Cerebellar nuclear complex (tissue), 1 donor: Measurements from ENCODE around the gene ZNF638.
"Not testable (repeated sequence)": the region's sequence is repeated elsewhere in the genome, so short reads cannot be mapped to it uniquely, and the experiment has no call there.

Source experiments
- DNase-seq, 2 experiments: peaks; one replicate each; lab custom pipeline; 2025; lab: John Stamatoyannopoulos, UW

ZNF638 gene

GRCh38 chr2:71393216-71393615 is 61.6 kb downstream of the ZNF638 start:
- DNase-seq, result no peak

GRCh38 chr2:71395471-71395870 is 63.9 kb downstream of the ZNF638 start:
- no peak for DNase-seq

GRCh38 chr2:71402427-71402826 is 70.8 kb downstream of the ZNF638 start:
- no peak for DNase-seq

DNA sequence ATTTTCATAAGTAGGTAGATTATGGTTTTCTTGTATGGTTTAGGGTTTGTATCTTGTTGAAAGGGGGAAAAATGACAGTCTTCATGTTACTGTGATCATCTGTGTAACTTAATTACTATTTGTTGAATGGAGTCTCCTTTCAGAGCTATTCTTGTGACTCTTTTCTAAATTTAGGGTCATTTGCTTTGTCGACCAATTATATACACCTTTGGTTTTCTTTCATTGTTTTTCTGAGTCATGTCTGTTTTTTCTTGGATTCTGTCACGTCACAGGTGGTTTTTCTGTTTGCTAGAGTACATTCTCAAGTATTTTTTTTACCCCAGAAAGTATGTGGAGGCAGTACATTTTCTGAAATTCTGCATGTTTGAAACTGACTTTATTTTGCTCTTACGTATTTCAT is 78.0 kb downstream of the ZNF638 start:
- DNase-seq, result no peak

DNA sequence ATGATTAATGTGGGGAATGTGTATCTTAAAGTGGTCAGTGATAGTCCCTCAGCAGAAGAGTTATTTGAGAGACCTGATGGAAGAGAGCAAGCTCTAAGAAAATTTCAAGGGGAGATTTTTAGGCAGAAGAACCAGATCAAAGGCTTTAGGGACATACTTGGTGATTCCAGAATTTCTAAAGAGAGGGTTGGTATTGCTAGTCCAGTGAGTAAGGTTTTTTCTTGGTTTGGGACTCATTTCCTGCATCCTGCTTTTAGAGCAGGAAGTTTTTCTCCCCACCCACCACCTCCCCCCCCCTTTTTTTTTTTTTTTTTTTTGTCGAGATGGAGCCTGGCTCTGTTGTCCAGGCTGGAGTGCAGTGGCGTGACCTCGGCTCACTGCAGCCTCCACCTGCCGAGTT is 79.1 kb downstream of the ZNF638 start:
- no peak for DNase-seq

GRCh38 chr2:71416866-71417265 is 85.3 kb downstream of the ZNF638 start:
- DNase-seq, result not testable (repeated sequence)

- no peak for DNase-seq
Observed at GRCh38 chr2:71417300-71418202, 86.0 kb downstream of the ZNF638 start.

- DNase-seq, result no peak
Observed at GRCh38 chr2:71419145-71419544, 87.6 kb downstream of the ZNF638 start.

DNA sequence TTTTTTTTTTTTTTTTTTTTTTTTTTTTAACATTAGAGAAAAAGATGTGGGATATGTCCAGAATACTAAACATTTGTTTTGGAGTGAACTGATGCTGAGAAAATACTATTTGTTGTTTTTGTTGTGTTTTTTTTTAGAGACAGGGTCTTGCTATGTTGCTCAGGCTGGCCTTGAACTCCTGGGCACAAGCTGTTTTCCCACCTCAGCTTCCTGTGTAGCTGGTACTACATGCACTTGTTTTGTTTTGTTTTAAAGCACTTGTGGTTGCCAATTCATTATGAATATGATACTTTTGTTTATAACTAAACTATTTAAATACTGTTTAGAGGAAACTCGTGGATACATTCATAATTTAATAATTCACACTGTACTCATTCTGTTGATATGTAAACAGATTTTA is 88.4 kb downstream of the ZNF638 start:
- no peak for DNase-seq

- DNase-seq, result no peak
Observed at GRCh38 chr2:71422786-71423185, 91.2 kb downstream of the ZNF638 start.

DNA sequence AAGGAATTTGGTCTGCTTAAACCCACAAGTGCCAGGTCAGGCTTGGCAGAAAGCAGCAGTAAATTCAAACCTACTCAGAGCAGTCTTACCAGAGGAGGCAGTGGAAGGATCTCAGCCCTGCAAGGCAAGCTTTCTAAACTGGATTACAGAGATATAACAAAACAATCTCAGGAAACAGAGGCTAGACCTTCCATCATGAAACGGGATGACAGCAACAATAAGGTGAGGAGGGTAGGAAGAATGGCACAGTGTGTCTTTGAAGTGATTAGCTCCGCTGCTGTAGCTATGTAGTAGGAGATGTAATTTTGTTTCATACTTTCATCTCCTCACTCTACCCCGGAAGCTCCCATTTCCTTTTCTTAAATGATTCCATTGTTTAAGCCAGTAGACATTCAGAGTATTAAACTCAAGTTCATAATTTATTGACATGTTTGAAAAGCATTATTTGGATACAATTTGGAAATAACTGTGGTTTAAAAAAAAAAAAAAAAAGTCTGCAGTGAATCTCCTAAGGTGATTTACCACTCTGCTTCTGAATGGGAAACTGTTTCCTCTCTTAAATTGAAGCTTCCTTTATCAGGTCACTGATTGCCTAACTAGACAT is 92.3 kb downstream of the ZNF638 start:
- no peak for DNase-seq

GRCh38 chr2:71426721-71427120 is 95.1 kb downstream of the ZNF638 start:
- no peak for DNase-seq

GRCh38 chr2:71428472-71429383 is 97.1 kb downstream of the ZNF638 start:
- DNase-seq, result no peak

DNA sequence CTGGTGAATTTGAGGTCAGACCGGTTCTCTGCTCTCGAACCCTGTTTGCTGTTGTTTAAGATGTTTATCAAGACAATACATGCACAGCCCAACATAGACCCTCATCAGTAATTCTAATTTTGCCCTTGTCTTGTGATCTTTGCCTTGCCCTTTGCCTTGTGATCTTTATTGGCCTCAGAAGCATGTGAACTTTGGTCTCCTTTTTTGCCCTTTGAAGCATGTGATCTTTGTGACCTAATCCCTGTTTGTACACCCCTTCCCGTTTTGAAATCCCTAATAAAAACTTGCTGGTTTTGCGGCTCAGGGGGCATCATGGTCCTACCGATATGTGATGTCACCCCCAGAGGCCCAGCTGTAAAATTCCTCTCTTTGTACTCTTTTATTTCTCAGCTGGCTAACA is 113.6 kb downstream of the ZNF638 start:
- DNase-seq, result not testable (repeated sequence)

DNA sequence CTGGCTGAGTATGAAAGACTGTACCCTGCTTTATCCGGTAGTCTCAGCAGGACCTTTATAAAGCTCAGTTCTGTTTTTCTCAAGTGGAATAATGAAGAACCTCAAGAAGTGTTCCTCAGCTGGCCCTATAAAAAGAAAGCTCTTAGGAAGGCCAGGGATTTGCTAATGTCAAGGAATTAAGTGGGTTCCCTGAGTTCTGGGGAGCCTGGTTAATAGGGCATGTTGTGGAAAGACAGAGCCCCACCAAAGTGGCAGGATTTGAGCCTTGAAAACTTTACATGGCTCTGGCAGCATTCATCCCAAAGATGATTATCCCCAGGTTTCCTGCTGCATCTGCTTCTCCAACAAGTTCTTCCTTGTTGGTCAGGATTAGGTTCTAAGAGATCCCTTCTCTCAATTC is 114.9 kb downstream of the ZNF638 start:
- no peak for DNase-seq

DNA sequence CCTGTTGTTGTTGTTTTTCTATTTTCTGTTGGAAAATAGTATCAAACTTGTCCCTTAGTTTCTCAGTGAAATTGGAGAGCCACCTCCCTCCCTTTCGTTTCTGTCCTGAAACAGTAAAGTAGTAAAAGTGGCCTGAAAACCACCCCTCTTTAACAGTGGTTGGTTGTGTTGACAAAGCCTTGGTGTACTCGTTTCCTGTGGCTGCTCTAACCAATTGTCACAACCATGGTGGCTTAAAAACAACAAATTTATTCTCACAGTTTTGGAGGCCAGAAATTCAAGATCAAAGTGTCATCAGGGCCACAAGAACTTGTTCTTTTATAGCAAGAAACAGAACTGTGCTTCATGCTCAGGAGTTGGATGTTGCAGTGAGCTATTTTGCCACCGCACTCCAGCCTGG is 117.8 kb downstream of the ZNF638 start:
- no peak for DNase-seq

DNA sequence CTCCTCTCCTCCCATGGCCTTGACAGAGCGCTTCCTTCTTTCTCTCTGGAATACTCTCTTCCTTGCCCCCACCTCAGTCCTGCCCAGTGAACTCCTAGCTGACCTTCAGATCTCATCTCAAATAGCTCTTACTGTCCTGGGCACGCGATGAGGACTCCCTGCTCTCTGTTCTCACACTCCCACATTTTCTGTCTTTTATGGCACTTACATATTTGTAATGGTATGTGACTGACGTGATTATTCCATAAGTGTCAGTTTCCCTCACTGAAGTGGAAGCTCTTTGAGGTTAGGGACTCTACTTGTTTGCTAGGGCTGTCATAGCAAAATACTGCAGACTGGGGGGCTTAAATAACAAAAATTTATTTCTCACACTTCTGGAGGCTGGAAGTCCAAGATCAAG is 120.1 kb downstream of the ZNF638 start:
- no peak for DNase-seq

DNA sequence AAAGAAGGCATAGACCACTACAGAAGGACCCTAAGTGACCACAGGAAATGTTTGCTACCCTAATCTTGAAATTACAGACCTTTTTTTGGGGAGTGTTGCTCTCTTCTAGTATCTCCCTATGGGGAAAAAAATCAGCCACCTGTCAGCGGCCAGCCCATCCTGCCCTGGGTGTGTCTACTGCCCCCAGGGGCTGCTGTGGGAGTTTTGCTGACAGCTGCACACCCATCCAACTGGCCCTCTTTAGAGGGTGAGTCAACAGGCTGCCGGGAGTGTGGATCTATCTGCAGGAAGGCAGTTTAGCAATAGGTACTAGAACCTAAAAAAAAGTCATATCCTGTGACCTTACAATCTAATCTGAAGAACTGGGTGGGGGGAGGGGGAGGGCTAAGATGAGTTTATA is 121.0 kb downstream of the ZNF638 start:
- DNase-seq, result no peak

GRCh38 chr2:71453404-71454220 is 122.0 kb downstream of the ZNF638 start, which contains the start of gene DYSF:
Gene DYSF (plus strand): TSS chr2:71453561.
- no peak for DNase-seq

DNA sequence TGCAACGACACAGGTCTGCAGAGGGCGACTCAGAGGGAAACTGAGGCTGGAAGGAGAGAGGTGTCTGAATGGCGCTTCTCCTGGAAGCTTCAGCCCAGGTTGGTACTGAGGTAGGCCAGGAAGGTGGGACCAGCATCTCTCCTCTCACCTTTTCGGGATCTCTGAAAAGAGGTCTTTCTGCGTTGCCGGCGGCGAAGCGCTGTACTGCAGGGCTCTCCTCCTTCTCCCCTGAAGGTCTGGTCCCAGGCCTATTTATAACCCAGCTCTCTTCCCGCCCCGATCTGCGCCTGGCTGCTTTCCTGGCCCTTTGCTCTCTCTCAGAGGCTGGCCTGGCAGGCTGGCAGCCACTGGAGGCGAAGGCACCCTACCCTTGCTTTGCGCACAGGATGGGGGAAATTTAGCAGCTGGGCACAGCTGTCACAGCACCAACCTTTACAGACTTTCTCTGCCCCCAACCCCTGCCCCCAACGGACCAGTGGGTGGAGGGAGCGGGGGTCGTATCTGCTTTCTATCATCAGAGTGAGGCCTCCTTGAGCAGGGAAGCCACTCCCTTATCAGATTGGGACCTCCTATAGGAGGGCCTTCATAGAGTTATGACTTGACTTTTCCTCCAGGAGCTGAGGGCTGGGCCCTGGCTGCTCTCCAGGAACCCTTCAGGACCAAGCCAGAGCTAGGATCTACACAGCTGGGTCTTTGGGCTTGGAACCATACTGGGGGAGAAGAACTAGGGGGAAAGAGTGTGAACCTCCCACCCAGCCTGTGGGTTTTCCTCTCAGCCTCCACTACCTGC is 122.8 kb downstream of the ZNF638 start:
- DNase-seq, result no peak
